Kidney epithelial cell (primary cell): ENCODE results near the gene GFOD1. TPM values are rescaled to one million over a fixed set of nuclear protein-coding genes. Genes with fewer than 3 reads are reported as not detected.

Experiments
- DNase-seq: peaks from one replicate; pipeline ENCODE4 v3.0.0-alpha.2; 2010; ENCODE audit warnings: low read depth
- H3K27me3 ChIP-seq: 2 replicates; pipeline ENCODE4 v1.6.0; 2011; ENCODE audit warnings: low read length; ENCODE audit not compliant: control insufficient read depth, insufficient read depth
- H3K36me3 ChIP-seq: 2 replicates; pipeline ENCODE4 v1.5.1; 2011; ENCODE audit warnings: low read length; ENCODE audit not compliant: control insufficient read depth, insufficient read depth
- H3K4me3 ChIP-seq: 2 replicates; pipeline ENCODE4 v1.5.1; 2011; ENCODE audit warnings: low read depth, mild to moderate bottlenecking, control low read depth, low read length
- total RNA-seq: library from RNA; depleted of rRNA; stranded (reverse); fragments of >200 nt; gene quantifications from 2 replicates; pipeline ENCODE4 v1.2.3, GENCODE V29; 2015
- TF ChIP-seq, protein P1 (sequence below): IDR thresholded peaks from 2 replicates; pipeline ENCODE4 v1.5.1; 2011; ENCODE audit warnings: mild to moderate bottlenecking, moderate library complexity, low read length, control low read depth, inconsistent platforms; ENCODE audit not compliant: insufficient read depth, poor library complexity, severe bottlenecking

The GFOD1 gene
- total RNA-seq, 1 donor from 2014 or later: 0.75 TPM

DNA sequence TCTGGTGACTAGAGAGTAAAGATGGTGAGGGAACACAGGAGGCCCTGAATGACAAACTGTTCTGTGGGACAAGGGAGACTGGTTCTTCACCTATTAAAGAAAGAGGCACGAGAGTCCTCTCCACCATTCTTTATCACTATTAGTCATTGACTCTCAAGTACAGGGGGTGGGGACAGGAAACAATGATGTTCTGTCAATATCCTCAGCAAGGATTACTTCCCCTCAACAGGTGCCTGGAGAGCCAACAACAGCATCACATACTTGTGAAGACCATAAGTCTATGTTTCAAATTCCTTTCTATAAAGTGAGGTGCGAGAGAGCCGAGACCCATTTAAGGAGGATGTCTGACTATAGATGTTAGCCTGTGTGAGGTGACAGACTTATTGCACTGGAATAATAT lies 86.6 kb downstream of the GFOD1 start:
- Histone ChIP-seq H3K27me3 (no peaks in the 10 kb centered on the region), H3K36me3 (no peaks in the 10 kb centered on the region), H3K4me3 (no peak overlapping the region)
- DNase-seq: no peak
- TF ChIP-seq, protein P1, sequence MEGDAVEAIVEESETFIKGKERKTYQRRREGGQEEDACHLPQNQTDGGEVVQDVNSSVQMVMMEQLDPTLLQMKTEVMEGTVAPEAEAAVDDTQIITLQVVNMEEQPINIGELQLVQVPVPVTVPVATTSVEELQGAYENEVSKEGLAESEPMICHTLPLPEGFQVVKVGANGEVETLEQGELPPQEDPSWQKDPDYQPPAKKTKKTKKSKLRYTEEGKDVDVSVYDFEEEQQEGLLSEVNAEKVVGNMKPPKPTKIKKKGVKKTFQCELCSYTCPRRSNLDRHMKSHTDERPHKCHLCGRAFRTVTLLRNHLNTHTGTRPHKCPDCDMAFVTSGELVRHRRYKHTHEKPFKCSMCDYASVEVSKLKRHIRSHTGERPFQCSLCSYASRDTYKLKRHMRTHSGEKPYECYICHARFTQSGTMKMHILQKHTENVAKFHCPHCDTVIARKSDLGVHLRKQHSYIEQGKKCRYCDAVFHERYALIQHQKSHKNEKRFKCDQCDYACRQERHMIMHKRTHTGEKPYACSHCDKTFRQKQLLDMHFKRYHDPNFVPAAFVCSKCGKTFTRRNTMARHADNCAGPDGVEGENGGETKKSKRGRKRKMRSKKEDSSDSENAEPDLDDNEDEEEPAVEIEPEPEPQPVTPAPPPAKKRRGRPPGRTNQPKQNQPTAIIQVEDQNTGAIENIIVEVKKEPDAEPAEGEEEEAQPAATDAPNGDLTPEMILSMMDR: no peak

DNA sequence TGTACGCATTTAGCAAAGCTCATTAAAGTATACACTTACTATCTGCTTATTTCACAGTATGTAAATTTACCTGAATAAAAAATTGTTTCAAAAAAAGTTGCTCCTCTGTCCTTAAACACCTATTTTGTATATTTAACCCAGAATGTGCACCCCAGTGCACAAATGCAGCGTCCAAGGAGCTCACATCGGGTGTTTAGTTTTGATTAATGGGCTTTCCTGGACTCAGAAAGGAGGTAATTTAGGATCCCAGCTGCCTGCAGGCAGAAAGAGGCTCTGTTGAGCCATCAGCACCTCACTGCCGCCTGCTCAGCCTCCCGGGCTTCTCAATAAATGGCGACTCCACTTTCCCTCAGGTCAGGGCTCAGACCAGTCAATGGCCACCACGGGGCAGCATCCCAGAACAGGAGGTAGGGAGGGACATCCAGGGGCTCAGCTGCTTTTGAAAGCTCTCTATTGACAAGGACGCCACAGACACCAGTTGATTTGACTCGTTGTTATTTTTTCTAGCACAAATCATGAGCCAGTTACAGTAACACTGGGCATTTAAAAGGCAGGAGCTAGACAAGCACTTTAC lies 88.9 kb downstream of the GFOD1 start:
- H3K36me3 ChIP-seq: no peaks in the 10 kb centered on the region
- TF ChIP-seq, protein P1: no peak
- no peak overlapping the region for H3K4me3 ChIP-seq
- no peaks in the 10 kb centered on the region for H3K27me3 ChIP-seq
- no peak for DNase-seq

DNA sequence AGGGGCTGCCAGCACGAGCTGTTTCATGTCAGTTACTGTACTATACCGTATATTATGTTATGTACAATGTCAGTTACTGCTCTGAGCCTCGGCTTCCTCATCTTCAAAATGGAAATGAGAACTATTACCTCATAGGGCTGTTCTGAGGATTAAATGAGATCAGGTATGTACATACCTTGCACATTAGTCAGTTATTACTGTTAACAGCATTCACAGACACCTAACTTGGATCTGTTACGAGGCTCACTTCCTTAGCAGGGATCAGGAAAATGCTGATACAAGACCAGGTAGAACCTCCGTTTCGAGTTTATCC lies 89.4 kb downstream of the GFOD1 start:
- H3K4me3 ChIP-seq: no peak overlapping the region
- H3K27me3 ChIP-seq: no peaks in the 10 kb centered on the region
- no peak for DNase-seq
- TF ChIP-seq, protein P1: no peak
- no peaks in the 10 kb centered on the region for H3K36me3 ChIP-seq

DNA sequence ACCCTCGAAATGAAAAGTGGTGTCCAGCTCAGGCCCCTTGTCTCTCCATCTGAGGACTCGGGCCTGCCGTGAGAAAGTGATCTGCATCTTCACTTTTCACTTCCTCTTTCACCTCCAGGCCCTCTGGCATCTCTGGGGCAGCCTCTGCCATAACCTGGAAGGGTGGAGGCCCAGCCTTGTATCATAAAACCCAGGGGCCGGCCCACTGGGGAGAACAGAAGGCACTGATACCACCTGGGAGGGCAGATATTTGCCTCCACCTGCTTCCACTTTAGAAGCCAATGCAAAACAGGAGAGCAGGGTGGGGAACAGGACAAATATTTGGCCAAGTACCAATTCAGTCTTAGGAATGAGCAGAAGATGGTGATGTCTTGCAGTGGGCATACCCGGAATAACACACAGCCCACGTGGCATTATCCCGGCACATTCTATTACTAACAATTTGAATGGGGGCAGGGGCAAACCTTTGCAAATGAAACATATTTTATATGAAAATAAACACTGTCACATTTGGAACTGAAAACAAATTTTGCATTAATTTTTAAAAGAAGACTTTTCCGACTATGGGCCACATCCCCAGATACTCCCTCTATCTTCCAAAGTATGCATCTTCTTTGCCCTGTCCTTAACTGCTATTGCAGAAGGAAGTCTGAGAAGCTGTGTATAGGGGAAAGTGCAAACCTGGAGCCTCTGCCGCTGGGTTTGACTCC lies 89.9 kb downstream of the GFOD1 start:
- TF ChIP-seq, protein P1: no peak
- Histone ChIP-seq H3K27me3 (no peaks in the 10 kb centered on the region), H3K36me3 (no peaks in the 10 kb centered on the region), H3K4me3 (no peak overlapping the region)
- DNase-seq: no peak

DNA sequence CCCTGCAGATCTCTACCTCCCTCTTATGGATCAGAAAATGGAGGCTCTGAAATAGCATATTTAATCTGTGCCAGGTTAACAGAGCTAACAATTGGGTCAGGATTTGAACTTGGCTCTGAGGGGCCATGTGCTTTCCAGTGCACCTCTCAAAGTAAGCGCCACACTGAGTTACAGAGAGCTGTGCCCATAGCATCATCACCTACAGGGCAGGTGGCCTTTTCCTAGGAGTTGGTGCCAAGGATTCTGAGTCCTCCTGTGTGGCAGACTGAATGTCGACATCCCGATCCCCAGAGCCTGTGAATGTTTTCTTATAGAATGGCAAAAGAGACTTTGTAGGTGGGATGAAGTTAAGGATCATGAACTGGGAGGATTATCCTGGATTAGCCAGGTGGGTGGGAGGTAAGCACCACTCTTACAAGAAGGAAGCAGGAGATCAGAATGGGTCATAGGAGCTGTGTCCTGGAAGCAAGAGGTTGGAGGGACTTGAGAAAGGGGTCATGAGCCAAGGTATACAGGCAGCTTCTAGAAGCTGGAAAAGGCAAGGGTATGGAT lies 91.1 kb downstream of the GFOD1 start:
- DNase-seq: no peak
- Histone ChIP-seq H3K27me3 (no peaks in the 10 kb centered on the region), H3K4me3 (no peak overlapping the region), H3K36me3 (no peaks in the 10 kb centered on the region)
- TF ChIP-seq, protein P1: no peak
